Forelimb muscle (tissue), 1 donor: Measurements from ENCODE around the gene OR6F1. TPM values are rescaled to one million over a fixed set of nuclear protein-coding genes. Genes with fewer than 3 reads are reported as not detected.

Experiments used
- polyA plus RNA-seq: library from polyadenylated mRNA; unstranded; fragments of 120-200 nt; gene quantifications from one replicate; pipeline ENCODE4 v1.2.1, GENCODE V29; 2013; ENCODE audit not compliant: insufficient read length

OR6F1 gene
- polyA plus RNA-seq, 1 donor: not detected

Other genes starting within 250 kb of the OR6F1 start
- not detected for gene OR2C3, start 180.2 kb downstream of the OR6F1 start, polyA plus RNA-seq
- 0.11 TPM for gene GCSAML, start 167.5 kb downstream of the OR6F1 start, polyA plus RNA-seq
- gene OR2G2, start 128.3 kb downstream of the OR6F1 start, polyA plus RNA-seq: not detected
- not detected for gene OR2G3, start 111.1 kb downstream of the OR6F1 start, polyA plus RNA-seq
- gene OR13G1, start 36.9 kb downstream of the OR6F1 start, polyA plus RNA-seq: not detected
- not detected for gene OR14K1, start 22.0 kb upstream of the OR6F1 start, polyA plus RNA-seq
- gene OR14A2, start 31.5 kb upstream of the OR6F1 start, polyA plus RNA-seq: not detected
- not detected for gene OR1C1, start 43.9 kb upstream of the OR6F1 start, polyA plus RNA-seq
- not detected for gene OR14A16, start 107.5 kb upstream of the OR6F1 start, polyA plus RNA-seq
- gene OR11L1, start 125.2 kb upstream of the OR6F1 start, polyA plus RNA-seq: not detected
- gene TRIM58, start 140.5 kb upstream of the OR6F1 start, polyA plus RNA-seq: 3.1 TPM
- gene OR2W3, start 178.9 kb upstream of the OR6F1 start, polyA plus RNA-seq: 0.49 TPM
- gene OR2T8, start 203.6 kb upstream of the OR6F1 start, polyA plus RNA-seq: not detected
- not detected for gene OR2AJ1, start 208.2 kb upstream of the OR6F1 start, polyA plus RNA-seq
- gene OR2L8, start 232.2 kb upstream of the OR6F1 start, polyA plus RNA-seq: not detected
- not detected for gene OR2AK2, start 248.6 kb upstream of the OR6F1 start, polyA plus RNA-seq